NB4 (cell line): ENCODE data around the gene VAMP2.

Experiments used
- MYC ChIP-seq: IDR thresholded peaks from 2 replicates; pipeline ENCODE4 v1.6.1; 2011; ENCODE audit warnings: low read depth, low read length
- POLR2A ChIP-seq: IDR thresholded peaks from 2 replicates; pipeline ENCODE4 v1.6.1; 2011; ENCODE audit warnings: mild to moderate bottlenecking; ENCODE audit not compliant: insufficient read length; ENCODE audit errors: extremely low read depth
- TF ChIP-seq, protein P1 (sequence below): IDR thresholded peaks from one replicate; pipeline ENCODE4 v1.5.1; 2012; ENCODE audit warnings: low read depth, low read length

GRCh38 chr17:8189711-8190477 is 27.1 kb upstream of the VAMP2 start, which contains the start of gene BORCS6:
- TF ChIP-seq, protein P1, sequence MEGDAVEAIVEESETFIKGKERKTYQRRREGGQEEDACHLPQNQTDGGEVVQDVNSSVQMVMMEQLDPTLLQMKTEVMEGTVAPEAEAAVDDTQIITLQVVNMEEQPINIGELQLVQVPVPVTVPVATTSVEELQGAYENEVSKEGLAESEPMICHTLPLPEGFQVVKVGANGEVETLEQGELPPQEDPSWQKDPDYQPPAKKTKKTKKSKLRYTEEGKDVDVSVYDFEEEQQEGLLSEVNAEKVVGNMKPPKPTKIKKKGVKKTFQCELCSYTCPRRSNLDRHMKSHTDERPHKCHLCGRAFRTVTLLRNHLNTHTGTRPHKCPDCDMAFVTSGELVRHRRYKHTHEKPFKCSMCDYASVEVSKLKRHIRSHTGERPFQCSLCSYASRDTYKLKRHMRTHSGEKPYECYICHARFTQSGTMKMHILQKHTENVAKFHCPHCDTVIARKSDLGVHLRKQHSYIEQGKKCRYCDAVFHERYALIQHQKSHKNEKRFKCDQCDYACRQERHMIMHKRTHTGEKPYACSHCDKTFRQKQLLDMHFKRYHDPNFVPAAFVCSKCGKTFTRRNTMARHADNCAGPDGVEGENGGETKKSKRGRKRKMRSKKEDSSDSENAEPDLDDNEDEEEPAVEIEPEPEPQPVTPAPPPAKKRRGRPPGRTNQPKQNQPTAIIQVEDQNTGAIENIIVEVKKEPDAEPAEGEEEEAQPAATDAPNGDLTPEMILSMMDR, result no peak
- TF ChIP-seq POLR2A, result no peak
- TF ChIP-seq MYC, result 0 out of 2 replicates have a peak, but pooled peaks have one; percentile 43
